ENCODE data around the gene EPG5.

- no peak for TF ChIP-seq POLR2A (IDR thresholded peaks at IDR 0.05; ENCODE audit: low read depth, low read length)
- TF ChIP-seq, protein P1, sequence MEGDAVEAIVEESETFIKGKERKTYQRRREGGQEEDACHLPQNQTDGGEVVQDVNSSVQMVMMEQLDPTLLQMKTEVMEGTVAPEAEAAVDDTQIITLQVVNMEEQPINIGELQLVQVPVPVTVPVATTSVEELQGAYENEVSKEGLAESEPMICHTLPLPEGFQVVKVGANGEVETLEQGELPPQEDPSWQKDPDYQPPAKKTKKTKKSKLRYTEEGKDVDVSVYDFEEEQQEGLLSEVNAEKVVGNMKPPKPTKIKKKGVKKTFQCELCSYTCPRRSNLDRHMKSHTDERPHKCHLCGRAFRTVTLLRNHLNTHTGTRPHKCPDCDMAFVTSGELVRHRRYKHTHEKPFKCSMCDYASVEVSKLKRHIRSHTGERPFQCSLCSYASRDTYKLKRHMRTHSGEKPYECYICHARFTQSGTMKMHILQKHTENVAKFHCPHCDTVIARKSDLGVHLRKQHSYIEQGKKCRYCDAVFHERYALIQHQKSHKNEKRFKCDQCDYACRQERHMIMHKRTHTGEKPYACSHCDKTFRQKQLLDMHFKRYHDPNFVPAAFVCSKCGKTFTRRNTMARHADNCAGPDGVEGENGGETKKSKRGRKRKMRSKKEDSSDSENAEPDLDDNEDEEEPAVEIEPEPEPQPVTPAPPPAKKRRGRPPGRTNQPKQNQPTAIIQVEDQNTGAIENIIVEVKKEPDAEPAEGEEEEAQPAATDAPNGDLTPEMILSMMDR (conservative IDR thresholded peaks at IDR 0.05; ENCODE audit: low read depth, low read length), result no peak
- no peak for TF ChIP-seq CEBPB (IDR thresholded peaks at IDR 0.05; ENCODE audit: low read depth, low read length)
- TF ChIP-seq RAD21 (IDR thresholded peaks at IDR 0.05; ENCODE audit: low read length), result no peak
- TF ChIP-seq USF2 (IDR thresholded peaks at IDR 0.05; ENCODE audit: low read depth, low read length), result no peak
- TF ChIP-seq RFX5 (IDR thresholded peaks at IDR 0.05; ENCODE audit: low read depth, low read length), result no peak
- no peak for TF ChIP-seq FOS (IDR thresholded peaks at IDR 0.05; ENCODE audit: low read depth, low read length)
- no peak for TF ChIP-seq CHD1 (IDR thresholded peaks at IDR 0.05; ENCODE audit: low read depth, low read length)
- no peak for TF ChIP-seq MAFK (IDR thresholded peaks at IDR 0.05; ENCODE audit: low read depth, low read length)
- no peak for TF ChIP-seq MXI1 (IDR thresholded peaks at IDR 0.05; ENCODE audit: borderline replicate concordance, low read depth, low read length)
- no peak for TF ChIP-seq SMC3 (IDR thresholded peaks at IDR 0.05; ENCODE audit: low read depth, low read length)
- no peak for TF ChIP-seq ELK1 (IDR thresholded peaks at IDR 0.05; ENCODE audit: borderline replicate concordance, low read depth, low read length)
- TF ChIP-seq NFE2L2 (IDR thresholded peaks at IDR 0.05; ENCODE audit: low read depth, low read length), result no peak
- no peak for TF ChIP-seq BHLHE40 (IDR thresholded peaks at IDR 0.05; ENCODE audit: low read depth, low read length)
These were observed 21.5 kb downstream of the EPG5 start for GRCh38 chr18:45945669-45946068.

Data from IMR-90 (cell line).